Activated T-cell treated with anti-CD3 and anti-CD28 coated beads, Interleukin-2, amount 50 U/mL, for 48 hours (primary cell): Measurements from ENCODE around the gene HIC1.

Experiments used
- DNase-seq, 2 experiments: peaks; one replicate each; pipeline ENCODE4 v3.0.0-alpha.2; 2020

The HIC1 gene

DNA sequence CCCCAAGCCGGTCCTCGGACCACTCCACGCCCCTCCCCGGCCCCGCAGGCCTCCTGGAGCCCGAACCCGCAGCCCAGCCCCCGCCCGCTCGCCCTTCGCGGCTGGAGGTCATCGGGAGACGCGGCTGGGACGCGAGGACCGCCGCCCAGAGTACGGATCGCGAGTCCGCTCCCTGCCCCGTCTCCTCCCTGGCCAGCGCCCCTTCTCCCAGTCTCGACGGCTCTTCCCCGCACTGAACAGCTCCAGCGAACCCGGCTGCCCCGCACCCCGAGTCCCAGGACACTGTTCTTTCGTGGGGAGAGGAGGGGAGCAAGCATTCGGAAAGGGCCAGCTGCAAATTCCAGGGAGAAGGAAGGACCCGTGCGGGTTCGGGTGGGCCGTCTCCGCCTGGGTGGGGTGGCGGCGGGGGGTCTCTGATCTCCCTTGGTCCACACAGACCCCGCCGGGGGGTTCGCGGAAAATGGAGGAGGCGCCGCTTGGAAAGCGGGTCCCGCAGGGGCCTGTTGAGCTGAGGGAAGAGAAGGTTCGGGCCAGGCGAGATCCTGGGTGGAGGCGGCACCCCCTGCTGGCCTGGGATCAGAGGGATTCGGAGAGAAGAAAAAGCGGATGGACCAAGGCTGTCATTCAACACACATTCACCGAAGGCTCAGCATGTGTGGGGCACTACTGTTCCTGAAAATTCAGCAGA lies 29.1 kb upstream of the HIC1 start:
- DNase-seq = peak; percentile 54 to 58

- DNase-seq = no peak
These were observed 27.2 kb upstream of the HIC1 start for GRCh38 chr17:2027528-2028233.

- no peak for DNase-seq
These were observed 26.7 kb upstream of the HIC1 start for GRCh38 chr17:2028234-2028614.

GRCh38 chr17:2028737-2029136 lies 26.2 kb upstream of the HIC1 start:
- DNase-seq = no peak

- peak; percentile 90 to 92 for DNase-seq
These were observed 24.8 kb upstream of the HIC1 start, which contains the start of gene DPH1 for GRCh38 chr17:2029911-2030778. Gene DPH1 (plus strand): TSS chr17:2030153. CDS start chr17:2030170, 17 bp downstream.

- no peak for DNase-seq
These were observed 24.1 kb upstream of the HIC1 start for GRCh38 chr17:2030779-2031163.

GRCh38 chr17:2033153-2033552 lies 21.8 kb upstream of the HIC1 start:
- no peak for DNase-seq

DNA sequence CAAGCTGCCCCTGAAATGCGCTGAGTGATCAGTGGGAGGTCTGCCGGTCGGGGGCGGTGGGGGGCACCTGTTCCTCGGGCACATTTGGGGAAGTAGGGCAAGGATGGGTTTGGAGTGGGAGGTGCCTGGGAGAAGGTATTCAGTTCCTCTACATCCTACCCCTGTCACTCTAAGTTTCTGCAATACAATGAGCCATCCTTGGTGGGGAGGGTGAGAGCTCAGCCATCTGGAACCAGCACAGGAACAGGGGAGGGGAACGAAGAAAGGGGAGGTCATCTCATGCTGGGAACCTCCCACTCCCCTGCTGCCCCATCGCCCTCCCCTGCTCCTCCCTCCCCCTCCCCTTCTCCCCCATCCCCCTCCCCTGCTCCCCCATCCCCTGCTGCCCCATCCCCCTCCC lies 20.7 kb upstream of the HIC1 start:
- DNase-seq = no peak

DNA sequence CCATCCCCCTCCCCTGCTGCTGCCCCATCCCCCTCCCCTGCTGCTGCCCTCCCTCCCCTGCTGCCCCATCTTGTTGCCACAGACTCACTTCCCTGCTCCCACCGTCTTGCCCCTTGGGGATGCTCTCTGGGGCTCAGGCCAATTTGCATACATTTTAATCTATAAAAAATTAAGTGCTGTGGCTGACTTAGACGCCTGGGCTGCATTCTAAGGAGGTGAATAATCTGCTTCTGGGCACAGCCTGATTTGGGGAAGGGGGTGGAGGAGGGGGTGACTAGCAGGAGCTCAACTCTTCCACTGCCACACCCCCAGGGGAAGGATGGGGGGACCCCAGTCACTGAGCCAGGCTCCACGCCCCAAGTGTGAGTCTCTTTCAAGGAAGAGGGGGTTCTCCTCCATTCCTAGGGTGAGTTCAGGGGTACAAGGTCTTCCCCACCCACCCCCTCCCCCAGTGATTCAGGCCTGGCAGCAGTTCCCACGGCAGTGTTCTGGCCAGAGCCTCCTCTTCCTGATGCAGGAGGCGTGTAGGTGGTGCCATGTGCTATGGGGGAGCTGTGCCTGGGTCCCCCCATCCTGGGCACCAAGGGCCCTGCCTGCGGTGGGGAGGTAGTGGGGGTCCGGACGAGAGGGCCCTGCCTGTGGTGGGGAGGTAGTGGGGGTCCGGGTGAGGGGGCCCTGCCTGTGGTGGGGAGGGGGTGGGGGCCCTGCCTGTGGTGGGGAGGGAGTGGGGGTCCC lies 19.9 kb upstream of the HIC1 start:
- DNase-seq = no peak

DNA sequence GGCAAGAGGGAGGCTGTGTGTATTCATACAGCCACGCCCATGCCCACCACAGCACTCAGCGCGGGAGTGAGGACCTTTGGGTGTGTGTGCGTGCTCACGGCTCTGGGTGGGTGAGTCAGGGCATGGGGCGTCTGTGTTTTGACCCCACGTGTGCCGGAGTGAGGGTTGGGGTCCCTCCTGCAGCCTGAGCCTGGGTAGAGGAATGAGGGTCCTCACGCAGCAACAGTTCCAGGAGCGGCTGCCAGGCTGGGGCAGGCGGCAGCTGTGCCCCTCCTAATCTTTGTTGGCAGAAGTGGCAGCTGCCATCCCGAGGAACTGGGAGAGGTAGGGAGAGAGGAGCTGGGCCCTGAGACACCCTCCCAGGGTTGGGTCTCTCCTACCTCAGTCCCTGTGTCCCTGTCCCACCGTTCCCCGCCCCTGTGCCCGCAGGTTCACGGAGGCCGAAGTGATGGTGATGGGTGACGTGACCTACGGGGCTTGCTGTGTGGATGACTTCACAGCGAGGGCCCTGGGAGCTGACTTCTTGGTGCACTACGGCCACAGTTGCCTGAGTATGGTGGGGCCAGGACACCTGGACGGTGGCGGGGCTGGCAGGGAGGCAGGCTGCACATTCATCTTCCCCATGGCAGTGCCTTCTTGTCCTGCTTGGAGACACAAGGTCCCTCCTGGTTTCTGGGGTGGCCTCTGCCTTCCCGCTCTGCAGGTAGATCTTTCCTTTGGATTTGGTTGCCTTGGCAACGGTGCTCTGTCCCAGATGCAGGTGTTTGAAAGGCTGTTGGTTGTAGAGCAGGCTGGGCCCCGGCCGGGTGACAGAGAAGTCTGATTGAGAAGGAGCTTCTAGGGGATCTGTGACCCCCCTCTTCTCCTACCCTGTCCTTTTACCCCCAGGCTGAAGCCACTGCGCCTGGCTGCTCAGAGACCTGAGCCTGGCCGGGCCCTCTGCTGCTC lies 19.1 kb upstream of the HIC1 start:
- no peak for DNase-seq

DNA sequence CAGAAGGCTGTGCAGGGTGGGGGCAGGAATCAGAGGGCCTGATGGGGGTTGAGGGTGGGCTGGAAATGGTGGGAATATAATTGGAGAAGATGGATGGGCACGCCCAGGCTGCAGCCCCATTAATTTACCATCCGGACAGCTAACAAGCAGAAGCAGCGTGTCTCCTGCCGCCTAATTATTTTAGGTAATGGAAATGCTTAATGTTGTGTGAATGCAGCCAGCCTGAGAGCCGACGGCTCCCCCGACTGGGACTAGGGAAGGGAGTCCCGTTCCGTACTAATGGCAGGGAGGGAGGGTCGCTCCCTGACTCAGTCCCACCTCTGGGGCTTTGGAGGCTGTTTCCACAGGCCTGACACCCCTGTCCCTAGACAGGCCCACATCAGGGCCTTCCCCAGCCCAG lies 17.7 kb upstream of the HIC1 start:
- DNase-seq = no peak

DNA sequence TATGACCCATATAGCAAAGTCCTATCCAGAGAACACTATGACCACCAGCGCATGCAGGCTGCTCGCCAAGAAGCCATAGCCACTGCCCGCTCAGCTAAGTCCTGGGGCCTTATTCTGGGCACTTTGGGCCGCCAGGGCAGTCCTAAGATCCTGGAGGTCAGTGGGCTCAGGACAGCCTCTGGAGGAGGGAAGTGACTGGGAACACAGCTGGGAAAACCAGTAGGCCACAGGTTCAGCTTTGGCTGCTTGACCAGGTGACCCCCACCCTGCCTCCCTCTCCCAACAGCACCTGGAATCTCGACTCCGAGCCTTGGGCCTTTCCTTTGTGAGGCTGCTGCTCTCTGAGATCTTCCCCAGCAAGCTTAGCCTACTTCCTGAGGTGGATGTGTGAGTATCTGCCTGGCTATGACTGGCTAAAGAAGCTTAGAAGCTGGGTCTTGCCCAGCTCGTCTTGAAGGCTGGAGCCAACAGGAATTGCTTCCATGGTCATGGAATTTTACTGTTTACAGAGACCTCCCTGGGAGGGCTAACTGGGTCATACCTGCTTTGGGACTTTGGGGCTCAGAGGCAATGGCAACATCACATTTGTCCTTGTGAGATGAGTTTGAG lies 14.6 kb upstream of the HIC1 start:
- DNase-seq = no peak

DNA sequence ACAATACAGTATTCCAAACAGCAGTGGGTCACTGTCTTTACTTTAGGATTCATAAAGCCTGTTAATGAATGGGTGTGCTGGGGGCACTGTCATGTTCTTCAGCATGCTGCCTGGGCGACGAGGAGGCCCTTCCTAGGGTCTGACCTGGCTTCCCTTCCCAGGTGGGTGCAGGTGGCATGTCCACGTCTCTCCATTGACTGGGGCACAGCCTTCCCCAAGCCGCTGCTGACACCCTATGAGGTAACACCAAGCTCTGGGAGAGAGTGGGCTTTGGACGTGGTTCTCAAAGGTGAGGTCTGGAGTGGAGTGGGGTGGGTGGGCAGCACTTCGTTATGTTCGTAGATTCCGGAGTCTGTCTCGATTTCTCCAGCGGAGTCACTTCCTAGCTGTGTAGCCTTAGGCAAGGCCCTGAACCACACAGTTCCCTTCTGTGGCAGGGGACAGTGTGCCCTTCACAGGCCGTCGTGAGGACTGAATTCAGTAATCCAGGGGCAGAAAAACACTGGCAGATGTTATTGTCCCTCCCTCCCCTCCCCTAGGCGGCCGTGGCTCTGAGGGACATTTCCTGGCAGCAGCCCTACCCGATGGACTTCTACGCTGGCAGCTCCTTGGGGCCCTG lies 13.9 kb upstream of the HIC1 start:
- no peak for DNase-seq

GRCh38 chr17:2041561-2042389 lies 13.1 kb upstream of the HIC1 start, which contains the start of gene OVCA2:
Gene OVCA2 (plus strand): TSS chr17:2042022. CDS start chr17:2042048, 26 bp downstream.
- peak; percentile 98 for DNase-seq

GRCh38 chr17:2042390-2042847 lies 12.5 kb upstream of the HIC1 start:
- peak in 1 of 2 experiments; percentile 42 for DNase-seq

DNA sequence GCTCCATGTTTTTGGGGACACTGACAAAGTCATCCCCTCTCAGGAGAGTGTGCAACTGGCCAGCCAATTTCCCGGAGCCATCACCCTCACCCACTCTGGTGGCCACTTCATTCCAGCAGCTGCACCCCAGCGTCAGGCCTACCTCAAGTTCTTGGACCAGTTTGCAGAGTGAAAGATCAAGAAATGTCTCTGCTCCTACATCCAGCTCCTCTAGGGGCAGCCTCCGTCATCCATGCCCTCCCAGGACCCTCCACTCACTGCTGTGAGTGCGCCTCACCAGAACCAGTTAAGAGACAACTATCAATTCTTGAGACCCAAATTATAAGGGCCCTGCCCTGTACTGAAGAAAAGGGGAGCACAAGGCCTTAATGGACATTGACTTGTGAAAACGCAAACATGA lies 12.0 kb upstream of the HIC1 start:
- no peak for DNase-seq

DNA sequence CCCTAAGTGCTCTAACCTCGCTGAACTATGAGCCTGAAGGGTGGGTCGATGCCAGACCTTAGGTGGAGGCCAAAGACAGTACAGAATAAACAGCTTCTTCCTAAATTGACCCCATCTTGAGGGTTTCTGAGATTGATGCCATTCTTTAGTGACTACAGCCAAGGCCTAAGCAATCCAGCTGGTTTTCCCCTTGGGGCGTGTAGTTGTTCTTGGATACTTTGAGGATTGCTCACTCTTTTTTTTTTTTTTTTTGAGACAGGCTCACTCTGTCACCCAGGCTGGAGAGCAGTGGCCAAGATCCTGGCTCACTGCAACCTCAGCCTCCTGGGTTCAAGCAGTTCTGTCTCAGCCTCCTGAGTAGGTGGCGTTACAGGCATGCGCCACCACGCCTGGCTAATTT lies 11.1 kb upstream of the HIC1 start:
- DNase-seq = no peak

DNA sequence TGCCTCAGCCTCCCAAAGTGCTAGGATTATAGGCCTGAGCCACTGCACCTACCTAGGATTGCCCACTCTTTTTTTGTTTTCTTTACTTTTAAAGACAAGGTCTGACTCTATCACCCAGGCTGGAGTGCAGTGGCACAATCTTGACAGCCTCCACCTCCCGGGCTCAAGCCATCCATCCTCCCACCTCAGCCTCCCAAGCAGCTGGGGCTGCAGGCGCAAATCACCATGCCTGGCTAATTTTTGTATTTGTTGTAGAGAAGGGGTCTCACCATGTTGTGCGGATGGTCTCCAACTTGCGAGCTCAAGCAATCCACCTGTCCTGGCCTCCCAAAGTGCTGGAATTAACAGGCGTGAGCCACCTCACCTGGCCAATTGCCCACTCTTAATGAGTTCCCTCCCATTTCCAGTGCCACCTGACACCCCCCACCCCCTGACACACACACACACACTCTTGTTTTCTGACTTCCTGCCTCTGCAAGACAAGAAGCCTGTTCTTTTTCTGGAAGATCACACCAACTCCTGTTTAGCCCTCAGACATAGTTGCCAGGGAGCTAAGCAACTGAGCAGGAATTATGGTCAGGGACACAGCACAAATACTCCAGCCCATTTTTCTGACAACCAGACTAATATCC lies 10.5 kb upstream of the HIC1 start:
- no peak for DNase-seq

DNA sequence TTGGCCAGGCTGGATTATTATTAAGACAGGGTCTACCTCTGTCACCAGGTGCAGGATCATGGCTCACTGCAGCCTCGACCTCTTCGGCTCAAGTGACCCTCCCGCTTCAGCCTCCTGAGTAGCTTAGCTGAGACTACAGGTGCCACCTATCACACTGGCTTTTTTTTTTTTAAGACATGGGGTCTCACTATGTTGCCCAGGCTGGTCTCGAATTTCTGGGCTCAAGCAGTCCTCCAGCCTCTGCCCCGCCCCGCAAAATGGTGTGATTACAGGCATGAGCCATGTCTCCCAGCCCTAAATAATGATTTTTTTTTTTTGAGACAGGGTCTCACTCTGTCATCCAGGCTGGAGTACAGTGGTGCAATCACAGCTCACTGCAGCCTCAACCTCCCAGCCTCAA lies 7.3 kb upstream of the HIC1 start:
- no peak for DNase-seq
